Suprapubic skin (tissue), 4 donors: ENCODE data around the gene PRKCE. TPM values are rescaled to one million over a fixed set of nuclear protein-coding genes. Genes with fewer than 3 reads are reported as not detected.

Experiments
- DNase-seq, 2 donors: peaks; one replicate each; pipeline ENCODE4 v3.0.0-alpha.2; 2019; ENCODE audit warnings: low spot score in 2 of 2
- H3K27ac ChIP-seq: fragments of 200-600 bp; sonication (generic); one replicate; pipeline ENCODE4 v1.5.1; 2019
- H3K27me3 ChIP-seq: fragments of 200-600 bp; sonication (generic); one replicate; pipeline ENCODE4 v1.5.1; 2019
- H3K36me3 ChIP-seq: fragments of 200-600 bp; sonication (generic); one replicate; pipeline ENCODE4 v1.5.1; 2019
- H3K4me1 ChIP-seq: fragments of 200-600 bp; sonication (generic); one replicate; pipeline ENCODE4 v1.5.1; 2019
- H3K4me3 ChIP-seq: fragments of 200-600 bp; sonication (generic); one replicate; pipeline ENCODE4 v1.5.1; 2019; ENCODE audit warnings: mild to moderate bottlenecking
- H3K9me3 ChIP-seq: fragments of 200-600 bp; sonication (generic); one replicate; pipeline ENCODE4 v1.5.1; 2019
- CTCF ChIP-seq, 2 donors: fragments of 200-600 bp in 1 of 2; fragments of 450-650 bp in 1 of 2; sonication (generic) in 1 of 2; IDR thresholded peaks; one replicate each; pipeline ENCODE4 v1.5.1; 2016 to 2019; ENCODE audit warnings: antibody characterized with exemption in 2 of 2, mild to moderate bottlenecking in 1 of 2, moderate library complexity in 1 of 2
- EP300 ChIP-seq: sonication (generic); formaldehyde crosslinking; IDR thresholded peaks from one replicate; pipeline ENCODE4 v1.6.1; 2017; ENCODE audit warnings: antibody characterized with exemption
- POLR2A ChIP-seq, 2 donors: fragments of 450-650 bp; IDR thresholded peaks; one replicate each; pipeline ENCODE4 v1.6.1; 2017; ENCODE audit warnings: antibody characterized with exemption in 2 of 2, mild to moderate bottlenecking in 2 of 2, moderate library complexity in 2 of 2
- POLR2AphosphoS5 ChIP-seq, 3 donors: sonication (generic); formaldehyde crosslinking; IDR thresholded peaks; one replicate each; pipeline ENCODE4 v1.6.1; 2017; ENCODE audit warnings: antibody characterized with exemption in 3 of 3
- WGBS: methylation state at CpG from one replicate; pipeline ENCODE4 v1.1.5; 2018; 5-methylcytosine and 5-hydroxymethylcytosine counted together
- total RNA-seq, 4 donors: library from RNA; depleted of rRNA; stranded (reverse); fragments of >200 nt; gene quantifications; one replicate each; pipeline ENCODE4 v1.1.0, GENCODE V29; 2016

PRKCE gene
- total RNA-seq, 4 donors from 2014 or later, result 7.9 to 18.3 (median 12.5) TPM

- Histone ChIP-seq H3K9me3 (no peaks in the 10 kb centered on the region), H3K27me3 (no peaks in the 10 kb centered on the region), H3K36me3 (peaks cover 23% of the 10 kb centered on the region), H3K4me3 (no peak overlapping the region), H3K4me1 (no peaks in the 10 kb centered on the region), H3K27ac (peak overlapping the region; percentile 62)
- WGBS, result 64% methylated on average over 6 of the region's 6 CpGs
- TF ChIP-seq EP300, result no peak
- TF ChIP-seq POLR2A (IDR thresholded peaks at IDR 0.05), result no peak
- TF ChIP-seq CTCF (IDR thresholded peaks at IDR 0.05), result no peak
- TF ChIP-seq POLR2AphosphoS5 (IDR thresholded peaks at IDR 0.05), result no peak
- DNase-seq, result no peak
Observed at GRCh38 chr2:46086578-46087070, 435.1 kb downstream of the PRKCE start.

- Histone ChIP-seq H3K4me3 (no peak overlapping the region), H3K9me3 (no peaks in the 10 kb centered on the region), H3K36me3 (peaks cover 23% of the 10 kb centered on the region), H3K27me3 (no peaks in the 10 kb centered on the region), H3K27ac (peak overlapping the region; percentile 62), H3K4me1 (no peaks in the 10 kb centered on the region)
- no peak for TF ChIP-seq CTCF (IDR thresholded peaks at IDR 0.05)
- no peak for TF ChIP-seq POLR2A (IDR thresholded peaks at IDR 0.05)
- TF ChIP-seq EP300, result no peak
- no peak for TF ChIP-seq POLR2AphosphoS5 (IDR thresholded peaks at IDR 0.05)
- WGBS, result 90% methylated on average over 4 of the region's 4 CpGs
- DNase-seq, result no peak
Observed at GRCh38 chr2:46087492-46087891, 436.0 kb downstream of the PRKCE start.

GRCh38 chr2:46091004-46091403, 439.5 kb downstream of the PRKCE start:
- Histone ChIP-seq H3K27me3 (no peaks in the 10 kb centered on the region), H3K36me3 (peaks cover 28% of the 10 kb centered on the region), H3K27ac (no peak overlapping the region), H3K4me3 (no peak overlapping the region), H3K9me3 (peaks cover 4% of the 10 kb centered on the region), H3K4me1 (no peaks in the 10 kb centered on the region)
- 66% methylated on average over 3 of the region's 3 CpGs for WGBS
- TF ChIP-seq POLR2AphosphoS5 (IDR thresholded peaks at IDR 0.05) (no peak), EP300 (no peak), CTCF (IDR thresholded peaks at IDR 0.05) (no peak), POLR2A (IDR thresholded peaks at IDR 0.05) (no peak)
- DNase-seq, result no peak

GRCh38 chr2:46091961-46092667, 440.6 kb downstream of the PRKCE start:
- H3K27ac ChIP-seq, result no peak overlapping the region
- peaks cover 28% of the 10 kb centered on the region for H3K36me3 ChIP-seq
- WGBS, result 81% methylated on average over 6 of the region's 6 CpGs

More at GRCh38 chr2:46091961-46092667, 440.6 kb downstream of the PRKCE start:
- no peak for DNase-seq
- TF ChIP-seq CTCF (IDR thresholded peaks at IDR 0.05) (no peak), EP300 (no peak), POLR2A (IDR thresholded peaks at IDR 0.05) (no peak), POLR2AphosphoS5 (IDR thresholded peaks at IDR 0.05) (no peak)
- Histone ChIP-seq H3K4me3 (no peak overlapping the region), H3K9me3 (peaks cover 4% of the 10 kb centered on the region), H3K27me3 (no peaks in the 10 kb centered on the region), H3K4me1 (no peaks in the 10 kb centered on the region)
